Liver (tissue), 9 donors: Measurements from ENCODE around the gene RET. TPM values are rescaled to one million over a fixed set of nuclear protein-coding genes. Genes with fewer than 3 reads are reported as not detected.

Source experiments
- DNase-seq: peaks from one replicate; pipeline ENCODE4 v3.0.0-alpha.2; 2017; ENCODE audit warnings: low spot score
- H3K27ac ChIP-seq, 2 donors: one replicate each; pipeline ENCODE4 v1.7.0; 2013; ENCODE audit warnings: inconsistent platforms in 2 of 2, low read length in 2 of 2, control low read depth in 1 of 2, low read depth in 1 of 2, mild to moderate bottlenecking in 1 of 2
- H3K27me3 ChIP-seq, 4 donors: one replicate each; pipeline versions ENCODE4 v1.6.1 to v1.7.0; 2013; ENCODE audit warnings: low read length in 3 of 4, inconsistent platforms in 1 of 4, mild to moderate bottlenecking in 1 of 4, moderate library complexity in 1 of 4; ENCODE audit not compliant: control insufficient read depth in 4 of 4, insufficient read depth in 4 of 4
- H3K36me3 ChIP-seq, 4 donors: one replicate each; pipeline versions ENCODE4 v1.6.1 to v1.7.0; 2013; ENCODE audit warnings: low read length in 3 of 4, mild to moderate bottlenecking in 3 of 4, low read depth in 1 of 4, moderate library complexity in 1 of 4; ENCODE audit not compliant: control insufficient read depth in 4 of 4, insufficient read depth in 3 of 4
- H3K4me1 ChIP-seq, 4 donors: one replicate each; pipeline versions ENCODE4 v1.6.1 to v1.7.0; 2013; ENCODE audit warnings: low read length in 3 of 4, mild to moderate bottlenecking in 3 of 4, moderate library complexity in 1 of 4; ENCODE audit not compliant: control insufficient read depth in 4 of 4, insufficient read depth in 4 of 4
- H3K4me3 ChIP-seq, 3 donors: one replicate each; pipeline versions ENCODE4 v1.6.1 to v1.7.0; 2013; ENCODE audit warnings: low read length in 3 of 3, control low read depth in 1 of 3, low read depth in 1 of 3, mild to moderate bottlenecking in 1 of 3
- H3K9ac ChIP-seq, 2 donors: one replicate each; pipeline ENCODE4 v1.7.0; 2013; ENCODE audit warnings: low read length in 2 of 2, mild to moderate bottlenecking in 2 of 2, moderate library complexity in 2 of 2, control low read depth in 1 of 2, low read depth in 1 of 2
- H3K9me3 ChIP-seq, 4 donors: one replicate each; pipeline versions ENCODE4 v1.6.1 to v1.7.0; 2013; ENCODE audit warnings: low read length in 3 of 4; ENCODE audit not compliant: control insufficient read depth in 4 of 4
- CTCF ChIP-seq: fragments of 150-350 bp; IDR thresholded peaks from 2 replicates; pipeline ENCODE4 v1.5.1; 2017; ENCODE audit warnings: improper control_type of control experiment, low read depth, low read length; ENCODE audit not compliant: missing input control
- EGR1 ChIP-seq, 2 donors: IDR thresholded peaks; 2 replicates each; pipeline ENCODE4 v1.6.1; 2016 to 2018; ENCODE audit warnings: antibody characterized with exemption in 2 of 2, low read depth in 2 of 2
- FOXA1 ChIP-seq: IDR thresholded peaks from 2 replicates; pipeline ENCODE4 v1.6.1; 2016; ENCODE audit warnings: antibody characterized with exemption
- FOXA2 ChIP-seq: IDR thresholded peaks from 2 replicates; pipeline ENCODE4 v1.6.1; 2016; ENCODE audit warnings: antibody characterized with exemption
- GABPA ChIP-seq, 2 donors: IDR thresholded peaks in 1 of 2; conservative IDR thresholded peaks in 1 of 2; 2 replicates each; pipeline ENCODE4 v1.6.1; 2016; ENCODE audit warnings: antibody characterized with exemption in 2 of 2, mild to moderate bottlenecking in 1 of 2, moderate library complexity in 1 of 2
- HNF4A ChIP-seq, 2 donors: conservative IDR thresholded peaks; 2 replicates each; pipeline ENCODE4 v1.6.1; 2016; ENCODE audit warnings: antibody characterized with exemption in 2 of 2, mild to moderate bottlenecking in 2 of 2
- HNF4G ChIP-seq: IDR thresholded peaks from 2 replicates; pipeline ENCODE4 v1.6.1; 2016; ENCODE audit warnings: antibody characterized with exemption
- JUND ChIP-seq, 2 donors: IDR thresholded peaks; 2 replicates each; pipeline ENCODE4 v1.6.1; 2016; ENCODE audit warnings: antibody characterized with exemption in 2 of 2
- MAX ChIP-seq: IDR thresholded peaks from 2 replicates; pipeline ENCODE4 v1.6.1; 2016; ENCODE audit warnings: antibody characterized with exemption
- NR2F2 ChIP-seq: IDR thresholded peaks from 2 replicates; pipeline ENCODE4 v1.6.1; 2016; ENCODE audit warnings: antibody characterized with exemption
- RAD21 ChIP-seq, 2 donors: IDR thresholded peaks; 2 replicates each; pipeline ENCODE4 v1.6.1; 2016; ENCODE audit warnings: antibody characterized with exemption in 2 of 2, mild to moderate bottlenecking in 2 of 2
- RXRA ChIP-seq, 2 donors: IDR thresholded peaks; 2 replicates each; pipeline ENCODE4 v1.6.1; 2017 to 2018; ENCODE audit warnings: antibody characterized with exemption in 2 of 2, mild to moderate bottlenecking in 1 of 2
- SP1 ChIP-seq: IDR thresholded peaks from 2 replicates; pipeline ENCODE4 v1.6.1; 2018; ENCODE audit warnings: antibody characterized with exemption, mild to moderate bottlenecking
- YY1 ChIP-seq: IDR thresholded peaks from 2 replicates; pipeline ENCODE4 v1.6.1; 2016; ENCODE audit warnings: antibody characterized with exemption, mild to moderate bottlenecking
- WGBS: extraction: QIAGEN DNeasy Blood & Tissue Kit; methylation state at CpG from one replicate; pipeline ENCODE4 v1.1.7; 2013; 5-methylcytosine and 5-hydroxymethylcytosine counted together
- polyA plus RNA-seq, 2 donors: library from polyadenylated mRNA; stranded (reverse) in 1 of 2; unstranded in 1 of 2; fragments of 200-250 nt in 1 of 2; fragments of >200 nt in 1 of 2; fragmentation: Nextera tagmentation in 1 of 2; extraction: Ambion mirVana in 1 of 2; gene quantifications; one replicate each; pipeline versions ENCODE4 v1.2.1 to v1.2.3, GENCODE V29; 2013 to 2015
- total RNA-seq, 2 donors: library from RNA; depleted of rRNA; stranded (reverse); fragments of >200 nt; gene quantifications; one replicate each; pipeline ENCODE4 v1.2.3, GENCODE V29; 2014
- TF ChIP-seq, protein P1 (sequence below): IDR thresholded peaks from 2 replicates; pipeline ENCODE4 v1.6.1; 2016; ENCODE audit warnings: antibody characterized with exemption
- TF ChIP-seq, protein P2 (sequence below): IDR thresholded peaks from 2 replicates; pipeline ENCODE4 v1.6.1; 2016; ENCODE audit warnings: antibody characterized with exemption
- TF ChIP-seq, protein P3 (sequence below): IDR thresholded peaks from 2 replicates; pipeline ENCODE4 v1.6.1; 2016; ENCODE audit warnings: antibody characterized with exemption, mild to moderate bottlenecking
- donor health status: healthy.
- donor health status: healthy.
- donor health status: healthy.
- donor health status: healthy.
- donor health status: healthy.

RET gene
- total and polyA plus RNA-seq, 4 donors = 0.09 to 2.5 (median 0.33) TPM; not detected in 1

DNA sequence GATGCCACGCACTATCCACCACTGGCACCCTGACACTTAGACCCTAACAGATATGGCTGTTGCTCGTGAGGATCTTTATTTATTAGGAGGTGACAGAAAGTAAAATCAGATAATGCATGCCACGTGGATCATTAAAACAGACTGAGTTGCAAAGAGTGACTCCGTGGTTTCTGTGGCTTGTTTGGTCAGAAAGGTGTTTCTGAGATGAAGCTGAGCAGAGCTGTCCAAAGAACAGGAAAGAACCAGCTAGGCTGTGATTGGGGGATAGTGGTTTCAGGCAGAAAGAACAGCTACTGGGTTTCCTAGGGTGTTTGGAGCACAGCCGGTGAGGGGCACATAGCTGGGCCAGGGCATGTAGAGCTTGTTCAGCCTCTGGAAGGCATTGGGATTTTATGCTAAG lies 95.8 kb downstream of the RET start:
- Histone ChIP-seq H3K36me3 (peaks cover 0 to 2% (median 0%) of the 10 kb centered on the region in 4 donors), H3K9me3 (no peaks in the 10 kb centered on the region), H3K4me1 (peaks cover 0 to 17% (median 8%) of the 10 kb centered on the region in 4 donors), H3K27ac (no peak overlapping the region), H3K9ac (no peak overlapping the region), H3K4me3 (no peak overlapping the region), H3K27me3 (no peaks in the 10 kb centered on the region)
- no peak for TF ChIP-seq EGR1 (IDR thresholded peaks at IDR 0.05; ENCODE audit: low read depth in 2 of 2)
- TF ChIP-seq RXRA (IDR thresholded peaks at IDR 0.05) = no peak
- no peak for TF ChIP-seq FOXA2
- no peak for TF ChIP-seq CTCF
- no peak for TF ChIP-seq FOXA1
- TF ChIP-seq, protein P1, sequence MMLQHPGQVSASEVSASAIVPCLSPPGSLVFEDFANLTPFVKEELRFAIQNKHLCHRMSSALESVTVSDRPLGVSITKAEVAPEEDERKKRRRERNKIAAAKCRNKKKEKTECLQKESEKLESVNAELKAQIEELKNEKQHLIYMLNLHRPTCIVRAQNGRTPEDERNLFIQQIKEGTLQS = no peak
- TF ChIP-seq NR2F2 = no peak
- TF ChIP-seq, protein P2, sequence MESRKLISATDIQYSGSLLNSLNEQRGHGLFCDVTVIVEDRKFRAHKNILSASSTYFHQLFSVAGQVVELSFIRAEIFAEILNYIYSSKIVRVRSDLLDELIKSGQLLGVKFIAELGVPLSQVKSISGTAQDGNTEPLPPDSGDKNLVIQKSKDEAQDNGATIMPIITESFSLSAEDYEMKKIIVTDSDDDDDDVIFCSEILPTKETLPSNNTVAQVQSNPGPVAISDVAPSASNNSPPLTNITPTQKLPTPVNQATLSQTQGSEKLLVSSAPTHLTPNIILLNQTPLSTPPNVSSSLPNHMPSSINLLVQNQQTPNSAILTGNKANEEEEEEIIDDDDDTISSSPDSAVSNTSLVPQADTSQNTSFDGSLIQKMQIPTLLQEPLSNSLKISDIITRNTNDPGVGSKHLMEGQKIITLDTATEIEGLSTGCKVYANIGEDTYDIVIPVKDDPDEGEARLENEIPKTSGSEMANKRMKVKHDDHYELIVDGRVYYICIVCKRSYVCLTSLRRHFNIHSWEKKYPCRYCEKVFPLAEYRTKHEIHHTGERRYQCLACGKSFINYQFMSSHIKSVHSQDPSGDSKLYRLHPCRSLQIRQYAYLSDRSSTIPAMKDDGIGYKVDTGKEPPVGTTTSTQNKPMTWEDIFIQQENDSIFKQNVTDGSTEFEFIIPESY = no peak
- TF ChIP-seq JUND (IDR thresholded peaks at IDR 0.05) = no peak
- TF ChIP-seq GABPA (IDR thresholded peaks at IDR 0.05 in 1 of 2, conservative IDR thresholded peaks at IDR 0.05 in 1 of 2) = no peak
- TF ChIP-seq HNF4G = no peak
- no peak for TF ChIP-seq MAX
- TF ChIP-seq SP1 = no peak
- TF ChIP-seq HNF4A (conservative IDR thresholded peaks at IDR 0.05) = no peak
- TF ChIP-seq, protein P3, sequence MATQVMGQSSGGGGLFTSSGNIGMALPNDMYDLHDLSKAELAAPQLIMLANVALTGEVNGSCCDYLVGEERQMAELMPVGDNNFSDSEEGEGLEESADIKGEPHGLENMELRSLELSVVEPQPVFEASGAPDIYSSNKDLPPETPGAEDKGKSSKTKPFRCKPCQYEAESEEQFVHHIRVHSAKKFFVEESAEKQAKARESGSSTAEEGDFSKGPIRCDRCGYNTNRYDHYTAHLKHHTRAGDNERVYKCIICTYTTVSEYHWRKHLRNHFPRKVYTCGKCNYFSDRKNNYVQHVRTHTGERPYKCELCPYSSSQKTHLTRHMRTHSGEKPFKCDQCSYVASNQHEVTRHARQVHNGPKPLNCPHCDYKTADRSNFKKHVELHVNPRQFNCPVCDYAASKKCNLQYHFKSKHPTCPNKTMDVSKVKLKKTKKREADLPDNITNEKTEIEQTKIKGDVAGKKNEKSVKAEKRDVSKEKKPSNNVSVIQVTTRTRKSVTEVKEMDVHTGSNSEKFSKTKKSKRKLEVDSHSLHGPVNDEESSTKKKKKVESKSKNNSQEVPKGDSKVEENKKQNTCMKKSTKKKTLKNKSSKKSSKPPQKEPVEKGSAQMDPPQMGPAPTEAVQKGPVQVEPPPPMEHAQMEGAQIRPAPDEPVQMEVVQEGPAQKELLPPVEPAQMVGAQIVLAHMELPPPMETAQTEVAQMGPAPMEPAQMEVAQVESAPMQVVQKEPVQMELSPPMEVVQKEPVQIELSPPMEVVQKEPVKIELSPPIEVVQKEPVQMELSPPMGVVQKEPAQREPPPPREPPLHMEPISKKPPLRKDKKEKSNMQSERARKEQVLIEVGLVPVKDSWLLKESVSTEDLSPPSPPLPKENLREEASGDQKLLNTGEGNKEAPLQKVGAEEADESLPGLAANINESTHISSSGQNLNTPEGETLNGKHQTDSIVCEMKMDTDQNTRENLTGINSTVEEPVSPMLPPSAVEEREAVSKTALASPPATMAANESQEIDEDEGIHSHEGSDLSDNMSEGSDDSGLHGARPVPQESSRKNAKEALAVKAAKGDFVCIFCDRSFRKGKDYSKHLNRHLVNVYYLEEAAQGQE = no peak
- no peak for DNase-seq
- WGBS = 92% methylated on average over 5 of the region's 5 CpGs

DNA sequence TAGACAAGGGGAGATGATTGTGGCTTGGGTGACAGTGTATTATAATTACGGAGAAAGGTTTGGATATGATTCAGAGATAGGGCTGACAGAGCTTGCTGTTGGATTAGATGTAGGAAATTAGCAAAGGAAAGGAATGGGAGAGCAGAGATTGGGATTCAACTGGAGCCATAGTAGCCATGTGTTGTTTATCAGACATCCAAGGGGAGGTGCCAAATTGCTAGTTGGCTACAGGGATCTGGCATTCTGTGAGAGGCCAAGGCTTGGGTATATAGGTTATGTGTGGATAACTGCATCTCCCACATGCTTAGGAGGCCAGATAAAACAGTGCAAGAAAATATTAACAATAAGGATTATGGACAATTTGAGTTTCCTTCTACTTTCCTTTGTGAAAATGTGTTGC lies 96.3 kb downstream of the RET start:
- no peak overlapping the region for H3K27ac ChIP-seq
- H3K9ac ChIP-seq = no peak overlapping the region
- H3K4me3 ChIP-seq = no peak overlapping the region
- peaks cover 0 to 2% (median 0%) of the 10 kb centered on the region in 4 donors for H3K36me3 ChIP-seq
- 85% methylated on average over 1 of the region's 1 CpG for WGBS
- H3K4me1 ChIP-seq = peaks cover 0 to 21% (median 11%) of the 10 kb centered on the region in 4 donors
- H3K27me3 ChIP-seq = no peaks in the 10 kb centered on the region
- no peak for DNase-seq
- H3K9me3 ChIP-seq = no peaks in the 10 kb centered on the region
- TF ChIP-seq NR2F2 = no peak
- no peak for TF ChIP-seq EGR1 (IDR thresholded peaks at IDR 0.05; ENCODE audit: low read depth in 2 of 2)
- TF ChIP-seq, protein P1 = no peak
- TF ChIP-seq JUND (IDR thresholded peaks at IDR 0.05) = no peak
- no peak for TF ChIP-seq YY1
- no peak for TF ChIP-seq RXRA (IDR thresholded peaks at IDR 0.05)
- no peak for TF ChIP-seq MAX
- TF ChIP-seq FOXA1 = no peak
- TF ChIP-seq FOXA2 = no peak
- no peak for TF ChIP-seq GABPA (IDR thresholded peaks at IDR 0.05 in 1 of 2, conservative IDR thresholded peaks at IDR 0.05 in 1 of 2)
- TF ChIP-seq RAD21 (IDR thresholded peaks at IDR 0.05) = no peak
- no peak for TF ChIP-seq SP1
- no peak for TF ChIP-seq HNF4A (conservative IDR thresholded peaks at IDR 0.05)
- TF ChIP-seq, protein P3 = no peak
